ENCODE results near the gene THSD7B. TPM values are rescaled to one million over a fixed set of nuclear protein-coding genes. Genes with fewer than 3 reads are reported as not detected.
A peak's percentile ranks its signal among the peaks of the same experiment; 100 is the strongest.
"Not testable (repeated sequence)": the region's sequence is repeated elsewhere in the genome, so short reads cannot be mapped to it uniquely, and the experiment has no call there.

THSD7B gene
- total RNA-seq, 1 donor from 2014 or later, result 0.59 TPM

DNA sequence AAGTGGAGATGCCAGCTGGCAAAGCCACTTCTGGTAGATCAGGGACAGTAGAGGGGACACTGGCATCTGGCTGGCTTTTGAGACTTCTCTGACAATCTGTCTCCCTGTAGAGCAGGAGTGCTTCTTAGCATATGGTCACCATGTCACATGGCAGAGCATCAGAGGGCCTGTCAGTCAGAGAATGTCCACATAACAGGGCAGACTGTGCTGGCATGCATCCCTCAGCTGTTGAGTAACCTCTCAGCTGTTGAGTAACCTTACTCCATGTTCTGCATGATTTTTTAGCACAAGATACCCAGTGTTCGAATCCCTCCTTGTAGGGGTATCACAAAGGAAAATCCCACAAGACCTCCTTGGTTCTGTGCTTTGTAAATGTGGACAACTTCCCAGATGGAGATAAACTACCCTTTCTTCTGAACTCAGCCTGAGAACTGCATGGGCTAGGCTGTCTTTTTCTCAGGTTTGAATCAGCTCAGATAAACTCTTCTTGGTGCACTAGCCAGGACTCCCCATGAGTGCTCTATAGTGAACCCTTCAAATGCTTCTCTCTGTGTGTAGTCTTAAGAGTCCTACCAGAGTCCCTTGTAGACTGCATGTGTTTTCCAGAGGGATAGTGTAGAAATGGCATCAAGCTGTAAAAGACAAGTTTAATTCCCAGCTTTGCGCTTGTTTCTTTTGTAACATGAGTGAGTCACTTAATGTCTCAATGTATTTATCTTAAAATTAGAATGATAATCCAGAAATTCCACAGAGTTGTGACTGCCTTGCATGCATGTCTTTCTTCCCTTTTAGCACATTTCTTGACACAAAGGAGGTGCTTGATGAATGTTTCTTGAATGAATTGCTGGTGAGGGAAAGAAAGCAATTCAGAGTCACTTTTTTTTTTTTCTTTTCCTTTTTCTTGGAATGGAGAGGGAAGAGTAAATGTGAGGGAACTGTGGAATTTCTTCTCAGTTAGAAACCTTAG, 756.6 kb downstream of the THSD7B start:
- DNase-seq (no peak), ATAC-seq (ENCODE audit: poor library complexity) (no peak)
- intact Hi-C loops (cut with DNase I), result no loop called here

DNA sequence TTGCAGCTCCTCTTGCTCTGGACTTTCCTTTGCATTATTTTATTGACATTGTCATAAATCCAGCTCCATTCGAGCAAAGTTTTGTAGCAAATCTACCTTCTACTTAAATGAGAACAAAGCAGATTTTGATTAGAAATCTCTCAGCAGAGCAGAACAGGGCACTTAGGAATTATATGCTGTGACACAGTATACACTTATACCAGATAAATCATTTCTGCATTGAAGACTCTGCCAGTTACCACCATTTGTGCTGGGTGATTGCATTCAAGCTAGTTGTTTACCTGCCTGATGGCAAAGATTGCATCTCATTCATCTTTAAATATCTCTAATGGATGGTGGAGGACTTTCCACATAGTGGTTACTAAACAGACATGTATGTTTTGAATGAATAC, 757.3 kb downstream of the THSD7B start:
- ATAC-seq (ENCODE audit: poor library complexity) (no peak), DNase-seq (no peak)
- intact Hi-C loops (cut with DNase I), result no loop called here

DNA sequence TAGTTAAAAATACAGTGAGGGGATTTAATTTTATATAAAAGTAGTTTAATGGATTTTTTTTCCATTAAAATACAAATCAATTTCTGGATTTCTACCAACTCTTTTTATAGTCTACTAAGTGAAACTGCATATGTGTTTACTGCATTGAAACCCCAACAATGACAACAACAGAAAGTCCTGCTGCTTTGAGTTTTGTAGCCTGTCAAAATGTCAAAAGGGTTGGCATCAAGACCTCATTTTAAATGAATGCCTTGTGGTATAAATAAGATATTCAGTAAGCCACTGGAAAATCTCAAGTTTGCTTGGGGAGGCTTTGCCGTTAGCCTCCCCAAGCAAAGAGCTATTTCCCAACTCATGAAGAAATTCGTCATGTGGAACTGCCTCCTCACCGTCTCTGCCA, 758.6 kb downstream of the THSD7B start:
- intact Hi-C loops (cut with DNase I), result no loop called here
- DNase-seq (no peak), ATAC-seq (ENCODE audit: poor library complexity) (no peak)

DNA sequence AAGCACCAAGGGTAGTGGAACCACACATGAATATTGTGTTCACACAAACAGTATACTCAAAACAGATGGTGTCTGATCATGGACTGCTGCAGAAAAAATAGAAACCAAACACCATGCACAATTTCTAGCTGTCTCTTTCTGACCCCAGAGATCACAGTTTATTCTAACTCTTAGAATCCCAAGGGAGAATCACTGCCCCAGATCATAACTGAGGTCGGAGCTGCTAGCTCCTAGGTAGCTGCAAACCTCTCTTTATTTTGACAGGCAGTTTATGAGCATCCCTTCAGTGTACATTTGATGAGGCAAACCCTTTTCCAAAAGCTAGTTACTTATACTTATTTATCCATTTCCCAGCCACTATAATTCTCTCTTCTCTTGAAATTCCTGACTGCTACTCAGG, 759.8 kb downstream of the THSD7B start:
- no peak for ATAC-seq (ENCODE audit: poor library complexity)
- DNase-seq, result no peak
- intact Hi-C loops (cut with DNase I), result no loop called here

DNA sequence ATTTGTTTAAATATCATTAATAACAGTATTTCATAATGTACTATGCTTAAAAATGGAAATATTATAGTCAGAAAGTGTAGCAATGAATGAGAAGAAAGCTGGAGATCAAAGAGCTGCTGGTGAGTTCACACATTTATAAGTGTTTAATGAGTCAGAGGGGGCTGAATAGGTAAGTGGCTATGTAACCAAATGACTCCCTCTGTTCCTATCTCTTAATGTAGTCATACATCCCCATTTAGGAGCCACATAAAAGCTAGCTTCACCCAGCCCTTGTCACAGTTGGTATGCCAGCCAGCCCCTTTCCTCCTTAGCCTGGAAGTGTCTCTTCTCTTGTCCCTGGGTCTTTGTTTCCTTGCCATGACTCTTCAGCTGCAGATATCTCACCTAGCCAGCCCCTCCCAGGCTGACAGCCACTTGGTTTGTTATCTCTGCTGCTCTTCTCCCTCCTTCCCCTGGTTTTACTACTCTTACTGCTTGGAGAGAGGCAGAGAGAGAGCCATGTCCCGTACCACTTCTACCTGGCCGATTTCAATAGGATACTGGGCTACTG, 760.4 kb downstream of the THSD7B start:
- ATAC-seq (ENCODE audit: poor library complexity) (no peak), DNase-seq (no peak)
- intact Hi-C loops (cut with DNase I), result no loop called here

DNA sequence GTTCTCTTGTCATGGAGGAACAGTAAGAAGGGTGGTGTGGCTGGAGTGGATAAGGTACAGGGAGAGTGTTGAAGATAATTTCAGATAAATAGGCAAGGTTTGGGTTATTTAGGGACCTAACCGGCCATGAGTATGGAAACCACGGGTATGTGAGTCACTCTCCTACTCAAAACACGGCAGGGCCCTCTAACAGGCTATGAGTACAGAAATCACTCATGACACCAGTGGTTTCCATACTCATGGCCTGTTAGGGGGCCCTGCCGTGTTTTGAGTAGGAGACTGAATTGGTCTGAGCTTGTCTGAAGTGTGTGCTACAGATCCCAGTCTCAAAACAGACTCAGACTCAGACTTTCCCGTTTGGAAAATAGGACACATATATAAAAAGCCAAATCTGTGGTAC, 770.6 kb downstream of the THSD7B start:
- intact Hi-C loops (cut with DNase I), result no loop called here
- no peak for DNase-seq
- no peak for ATAC-seq (ENCODE audit: poor library complexity)

DNA sequence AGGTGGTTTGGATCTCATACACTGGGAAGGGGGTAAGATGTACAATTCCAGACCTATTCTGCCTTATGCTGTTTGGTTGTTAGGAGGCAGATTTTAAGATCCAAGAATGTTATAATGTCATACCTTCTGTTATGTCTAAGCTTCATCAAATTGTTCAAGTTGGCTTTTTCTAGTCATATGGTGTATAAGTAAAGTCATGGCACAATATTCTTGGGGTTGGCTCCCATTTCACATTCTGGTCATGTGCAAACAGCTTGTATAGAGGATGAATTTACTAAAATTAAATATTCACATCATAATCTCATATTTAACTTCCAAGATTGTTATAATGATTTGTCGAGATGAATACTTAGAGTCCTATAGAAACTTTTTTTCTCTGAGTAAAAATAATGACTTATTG, 774.0 kb downstream of the THSD7B start:
- no peak for DNase-seq
- intact Hi-C loops (cut with DNase I), result no loop called here
- ATAC-seq (ENCODE audit: poor library complexity), result no peak

DNA sequence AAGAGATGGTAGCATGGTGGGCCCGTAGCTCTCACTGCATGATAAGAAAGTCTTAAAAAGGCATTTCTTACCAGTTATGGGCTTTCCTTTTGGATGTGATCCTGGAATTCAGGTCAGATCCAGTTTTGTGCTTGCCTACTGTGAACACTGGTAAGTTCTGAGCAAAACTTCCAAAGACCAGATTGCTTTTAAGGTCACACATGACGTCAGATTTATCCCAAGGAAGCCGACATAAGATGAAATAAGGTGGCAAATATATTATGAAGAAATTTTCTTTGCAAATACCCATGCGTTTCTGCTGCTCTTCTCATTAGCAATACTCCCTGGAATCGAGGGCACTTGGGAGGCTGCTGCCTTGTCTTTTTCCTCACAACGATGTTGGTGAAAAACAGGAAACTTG, 782.5 kb downstream of the THSD7B start:
- intact Hi-C loops (cut with DNase I), result no loop called here
- ATAC-seq (ENCODE audit: poor library complexity), result no peak
- no peak for DNase-seq

DNA sequence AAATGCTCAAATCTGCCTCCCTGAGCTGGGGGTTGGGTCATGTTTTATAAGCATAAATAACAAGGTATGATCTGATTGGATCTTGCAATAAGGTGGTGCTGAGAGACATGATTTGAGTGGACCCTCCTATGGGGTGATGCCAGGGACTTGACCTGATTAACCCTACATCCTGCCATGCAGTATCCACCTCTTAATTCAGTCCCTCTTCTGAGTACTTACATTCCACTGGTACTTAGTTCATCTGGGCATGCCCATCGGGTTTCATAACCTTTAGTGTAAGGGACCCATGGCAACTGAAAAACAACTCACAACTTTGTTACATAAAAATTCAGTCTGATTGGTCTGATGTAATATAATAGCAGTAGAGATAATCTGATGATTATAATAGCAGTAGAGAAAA, 801.0 kb downstream of the THSD7B start:
- DNase-seq, result no peak
- ATAC-seq (ENCODE audit: poor library complexity), result no peak
- intact Hi-C loops (cut with DNase I), result no loop called here

DNA sequence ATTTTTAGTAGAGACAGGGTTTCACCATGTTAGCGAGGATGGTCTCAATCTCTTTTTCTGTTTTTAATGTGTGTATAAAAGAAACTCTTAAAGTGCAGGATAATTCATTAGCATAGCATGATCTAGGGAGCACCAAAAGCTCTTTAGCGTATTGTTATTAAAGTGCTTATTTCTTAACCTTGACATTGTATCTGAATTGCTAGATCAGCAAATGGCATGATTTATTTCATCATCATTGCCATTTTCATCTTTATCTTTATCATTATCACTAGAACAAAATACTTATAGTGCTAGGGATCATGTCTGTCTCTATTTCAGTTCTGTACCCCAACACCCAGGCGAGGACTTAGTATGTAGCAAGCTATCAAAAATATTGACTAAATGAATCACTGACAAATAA, 805.1 kb downstream of the THSD7B start:
- ATAC-seq (ENCODE audit: poor library complexity), result no peak

DNA sequence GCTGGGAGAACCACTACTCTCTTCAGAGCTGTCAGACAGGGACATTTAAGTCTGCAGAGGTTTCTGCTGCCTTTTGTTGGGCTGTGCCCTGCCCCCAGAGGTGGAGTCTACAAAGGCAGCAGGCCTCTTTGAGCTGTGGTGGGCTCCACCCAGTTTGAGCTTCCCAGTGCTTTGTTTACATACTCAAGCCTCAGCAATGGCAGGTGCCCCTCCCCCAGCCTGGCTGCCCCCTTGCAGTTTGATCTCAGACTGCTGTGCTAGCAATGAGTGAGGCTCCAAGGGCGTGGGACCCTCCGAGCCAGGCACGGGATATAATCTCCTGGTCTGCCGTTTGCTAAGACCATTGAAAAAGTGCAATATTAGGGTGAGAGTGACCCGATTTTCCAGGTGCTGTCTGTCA, 822.5 kb downstream of the THSD7B start:
- intact Hi-C loops (cut with DNase I); DNase-seq; ATAC-seq (ENCODE audit: poor library complexity): not testable (repeated sequence)

More for the DNA sequence above, 805.1 kb downstream of the THSD7B start:
- no peak for DNase-seq
- intact Hi-C loops (cut with DNase I), result no loop called here

DNA sequence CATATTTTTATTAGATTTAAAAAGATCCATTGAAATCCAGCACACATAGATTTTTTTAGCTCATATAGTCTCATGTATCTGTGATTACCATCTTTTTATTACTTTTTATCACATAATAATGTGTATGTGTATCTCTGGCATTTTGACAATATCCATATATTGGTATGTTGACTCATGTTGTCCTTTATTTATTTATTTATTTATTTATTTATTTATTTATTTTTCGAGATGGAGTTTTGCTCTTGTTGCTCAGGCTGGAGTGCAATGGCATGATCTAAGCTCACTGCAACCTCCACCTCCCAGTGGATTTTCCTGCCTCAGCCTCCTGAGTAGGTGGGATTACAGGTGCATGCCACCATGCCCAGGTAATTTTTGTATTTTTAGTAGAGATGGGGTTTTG, 823.2 kb downstream of the THSD7B start:
- intact Hi-C loops (cut with DNase I); ATAC-seq (ENCODE audit: poor library complexity); DNase-seq: not testable (repeated sequence)

DNA sequence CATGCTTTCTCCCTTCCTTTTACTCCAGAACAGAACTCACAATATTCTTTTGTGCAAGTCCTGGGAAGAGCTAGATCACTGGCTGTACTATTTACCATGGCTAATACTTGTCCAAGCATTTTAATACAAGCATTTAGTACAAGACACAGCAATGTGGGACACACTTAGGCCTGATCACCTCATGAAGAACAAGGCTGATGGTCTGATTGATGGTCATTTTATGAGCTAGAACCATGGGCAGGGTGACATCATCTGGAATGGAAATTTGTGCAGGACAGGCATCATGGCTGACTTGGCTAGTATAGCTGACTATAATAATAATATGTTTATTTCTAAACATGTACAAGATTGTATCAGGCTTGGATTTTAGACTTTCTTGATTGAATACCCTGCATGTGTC, 824.8 kb downstream of the THSD7B start:
- no peak for ATAC-seq (ENCODE audit: poor library complexity)
- DNase-seq, result no peak

DNA sequence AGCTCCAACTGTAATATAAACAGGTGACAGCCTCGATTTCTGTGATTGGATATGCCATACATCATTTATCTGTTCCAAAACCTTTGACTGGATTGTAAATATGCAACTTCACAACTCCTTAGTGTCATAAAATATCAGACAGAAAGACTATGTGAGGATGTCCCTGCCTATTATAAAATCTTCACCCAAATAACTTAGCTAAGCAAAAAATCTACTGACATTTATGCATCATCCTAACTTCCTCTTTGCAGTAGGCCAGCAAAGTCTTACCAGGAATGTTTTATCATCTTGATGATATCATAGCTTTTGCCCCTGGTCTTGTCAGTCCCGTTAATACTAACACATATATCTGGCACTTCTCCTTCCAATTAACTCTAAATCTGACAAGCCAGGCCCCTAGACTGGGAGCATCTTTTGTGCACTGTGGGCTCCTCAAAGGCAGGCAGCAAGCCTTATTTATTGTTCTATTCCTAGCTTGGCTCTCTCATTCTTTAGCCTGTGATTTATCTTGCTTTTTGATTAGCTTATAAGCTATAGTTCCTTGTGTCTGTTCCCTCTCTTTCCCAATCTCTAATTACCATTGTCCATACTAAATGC, 842.5 kb downstream of the THSD7B start:
- DNase-seq (no peak), ATAC-seq (ENCODE audit: poor library complexity) (no peak)
- intact Hi-C loops (cut with DNase I), result no loop called here

More for the DNA sequence above, 824.8 kb downstream of the THSD7B start:
- intact Hi-C loops (cut with DNase I), result no loop called here

DNA sequence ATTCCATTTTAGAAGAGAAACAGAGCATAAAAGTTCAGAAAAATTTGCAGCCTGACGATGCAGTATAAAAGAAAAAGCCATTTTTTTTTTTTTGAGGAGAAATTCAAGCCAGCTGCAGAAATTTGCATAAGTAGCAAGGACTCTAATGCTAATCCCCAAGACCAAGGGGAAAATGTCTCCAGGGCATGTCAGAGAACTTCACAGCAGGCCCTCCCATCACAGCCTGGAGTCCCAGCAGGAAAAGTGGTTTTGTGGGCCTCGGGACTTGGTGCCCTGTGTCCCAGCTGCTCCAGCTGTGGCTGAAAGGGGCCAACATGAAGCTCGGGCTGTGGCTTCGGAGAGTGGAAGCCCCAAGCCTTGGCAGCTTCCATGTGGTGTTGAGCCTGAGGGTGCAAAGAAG, 873.6 kb downstream of the THSD7B start:
- no peak for ATAC-seq (ENCODE audit: poor library complexity)
- intact Hi-C loops (cut with DNase I), result no loop called here
- DNase-seq, result no peak

DNA sequence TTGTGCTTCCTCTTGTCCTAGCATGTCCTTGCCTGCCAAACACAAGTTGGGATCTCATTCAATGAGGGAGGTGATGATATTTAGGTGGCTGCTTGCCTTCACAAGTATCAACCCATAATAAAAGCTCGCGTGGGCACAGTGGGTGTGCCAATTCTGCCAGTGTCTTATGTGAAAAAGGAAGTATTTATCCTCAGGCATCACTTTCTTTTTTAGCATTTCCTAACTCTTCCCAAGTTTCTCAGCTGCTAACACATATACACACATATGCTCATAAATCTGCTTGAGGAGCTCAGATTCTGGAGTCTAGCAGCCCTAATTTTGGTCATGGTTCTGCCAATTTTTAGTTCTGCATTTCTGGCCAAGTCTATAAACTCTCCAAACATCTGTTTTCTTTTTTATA, 879.4 kb downstream of the THSD7B start:
- DNase-seq (no peak), ATAC-seq (ENCODE audit: poor library complexity) (peak; percentile 91)
- intact Hi-C loops (cut with DNase I), result no loop called here

DNA sequence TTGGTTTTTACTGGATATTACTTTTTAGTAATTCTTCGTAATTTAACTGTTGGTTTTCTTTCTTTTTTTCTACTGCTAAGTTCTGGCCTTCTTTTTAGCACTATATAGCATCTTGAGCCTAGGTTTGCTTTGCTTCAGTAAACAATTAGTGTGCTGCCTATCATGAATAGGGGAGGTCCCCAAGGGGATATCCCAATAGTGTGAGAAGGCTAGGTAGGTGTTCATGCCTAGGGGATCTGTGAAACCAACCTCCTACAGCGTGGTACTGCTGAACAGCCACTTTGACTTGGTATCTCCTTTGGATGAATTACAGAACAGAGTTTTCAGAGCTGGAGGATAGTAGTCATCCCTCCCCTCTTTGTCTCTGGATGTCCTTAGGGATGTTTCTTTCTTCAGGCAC, 888.7 kb downstream of the THSD7B start:
- no peak for ATAC-seq (ENCODE audit: poor library complexity)
- intact Hi-C loops (cut with DNase I), result no loop called here

DNA sequence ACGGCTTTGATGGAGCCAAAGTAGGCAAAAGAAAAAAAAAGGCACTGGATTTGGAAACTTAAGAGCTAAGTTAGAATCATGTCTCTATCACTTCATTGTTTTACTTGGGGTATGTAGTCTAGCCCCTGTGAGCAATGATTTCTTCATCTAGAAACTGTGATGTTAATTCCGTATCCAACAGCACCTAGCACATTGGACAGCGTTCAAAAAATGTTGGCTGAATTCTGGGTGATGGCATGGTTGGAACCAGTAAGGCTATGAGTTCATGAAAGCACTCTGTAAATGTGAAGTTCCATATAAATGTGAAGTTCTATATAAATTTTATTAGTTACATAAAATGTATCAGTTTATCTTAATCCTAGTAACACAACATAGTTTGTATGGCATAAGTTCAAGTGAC, 890.5 kb downstream of the THSD7B start:
- ATAC-seq (ENCODE audit: poor library complexity), result no peak

More for the DNA sequence above, 888.7 kb downstream of the THSD7B start:
- DNase-seq, result no peak

DNA sequence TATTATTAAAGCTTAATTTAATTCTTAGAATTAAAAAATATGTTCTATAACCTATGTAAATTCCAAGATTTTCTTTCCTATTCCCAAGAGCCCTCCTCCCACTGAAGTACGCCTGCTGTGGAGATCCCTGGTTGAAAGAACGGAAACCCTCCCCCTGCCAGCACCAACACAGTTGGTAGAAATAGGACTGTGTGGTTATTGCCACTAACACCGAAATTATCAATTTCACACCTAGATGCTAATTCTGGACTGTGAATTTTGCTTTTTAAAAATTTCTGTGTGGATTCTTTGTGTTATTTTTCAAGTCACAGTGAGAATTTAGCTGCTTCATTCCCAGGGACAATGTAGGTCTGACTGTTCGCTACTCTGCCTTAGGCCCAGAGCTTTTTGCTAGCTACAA, 893.1 kb downstream of the THSD7B start:
- no peak for DNase-seq
- intact Hi-C loops (cut with DNase I), result no loop called here
- no peak for ATAC-seq (ENCODE audit: poor library complexity)

More for the DNA sequence above, 890.5 kb downstream of the THSD7B start:
- no peak for DNase-seq
- intact Hi-C loops (cut with DNase I), result no loop called here

DNA sequence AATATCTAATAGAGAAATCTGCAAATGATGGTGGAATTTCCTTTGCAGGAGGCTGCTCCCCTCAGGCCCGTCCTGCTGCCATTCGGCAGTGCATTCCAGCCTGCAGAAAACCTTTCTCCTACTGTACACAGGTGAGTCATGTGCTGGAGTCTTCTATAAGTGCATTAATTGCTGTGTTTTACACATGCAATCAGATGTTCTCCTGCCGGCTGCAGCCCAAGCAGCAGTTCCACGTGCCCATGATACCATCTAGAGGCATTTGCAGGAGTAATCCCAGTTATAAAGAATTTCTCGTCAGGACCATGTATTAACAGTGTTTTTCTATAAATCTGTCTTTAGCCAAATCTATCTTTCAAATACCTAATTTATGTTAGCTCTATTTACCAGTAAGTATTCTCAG, 894.3 kb downstream of the THSD7B start:
- intact Hi-C loops (cut with DNase I), result no loop called here
- ATAC-seq (ENCODE audit: poor library complexity) (peak; percentile 55), DNase-seq (no peak)

All from Right ventricle myocardium superior (tissue), 1 donor.